ENCODE data around the gene PITX3.
"Not testable (repeated sequence)": the region's sequence is repeated elsewhere in the genome, so short reads cannot be mapped to it uniquely, and the experiment has no call there.

DNA sequence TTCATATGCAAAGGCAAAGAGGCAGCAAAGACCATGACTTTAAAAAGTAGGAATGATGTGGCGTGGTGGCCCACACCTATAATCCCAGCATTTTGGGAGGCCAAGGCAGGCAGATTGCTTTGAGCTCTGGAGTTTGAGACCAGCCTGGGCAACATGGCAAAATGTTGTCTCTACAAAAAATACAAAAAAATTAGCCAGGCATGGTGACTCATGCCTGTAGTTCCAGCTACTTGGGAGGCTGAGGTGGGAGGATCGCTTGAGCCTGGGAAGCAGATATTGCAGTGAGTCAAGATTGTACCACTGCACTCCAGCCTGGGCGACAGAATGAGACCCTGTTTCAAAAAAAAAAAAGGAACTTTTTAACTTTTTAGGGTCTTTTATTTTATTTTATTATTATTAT lies 11.2 kb upstream of the PITX3 start:
- TF ChIP-seq, protein P1, sequence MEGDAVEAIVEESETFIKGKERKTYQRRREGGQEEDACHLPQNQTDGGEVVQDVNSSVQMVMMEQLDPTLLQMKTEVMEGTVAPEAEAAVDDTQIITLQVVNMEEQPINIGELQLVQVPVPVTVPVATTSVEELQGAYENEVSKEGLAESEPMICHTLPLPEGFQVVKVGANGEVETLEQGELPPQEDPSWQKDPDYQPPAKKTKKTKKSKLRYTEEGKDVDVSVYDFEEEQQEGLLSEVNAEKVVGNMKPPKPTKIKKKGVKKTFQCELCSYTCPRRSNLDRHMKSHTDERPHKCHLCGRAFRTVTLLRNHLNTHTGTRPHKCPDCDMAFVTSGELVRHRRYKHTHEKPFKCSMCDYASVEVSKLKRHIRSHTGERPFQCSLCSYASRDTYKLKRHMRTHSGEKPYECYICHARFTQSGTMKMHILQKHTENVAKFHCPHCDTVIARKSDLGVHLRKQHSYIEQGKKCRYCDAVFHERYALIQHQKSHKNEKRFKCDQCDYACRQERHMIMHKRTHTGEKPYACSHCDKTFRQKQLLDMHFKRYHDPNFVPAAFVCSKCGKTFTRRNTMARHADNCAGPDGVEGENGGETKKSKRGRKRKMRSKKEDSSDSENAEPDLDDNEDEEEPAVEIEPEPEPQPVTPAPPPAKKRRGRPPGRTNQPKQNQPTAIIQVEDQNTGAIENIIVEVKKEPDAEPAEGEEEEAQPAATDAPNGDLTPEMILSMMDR (IDR thresholded peaks at IDR 0.05; ENCODE audit: low read depth, low read length, missing input control) = not testable (repeated sequence)
- TF ChIP-seq RAD21 (IDR thresholded peaks at IDR 0.05); TAF1 (conservative IDR thresholded peaks at IDR 0.05); HNF4G (IDR thresholded peaks at IDR 0.05); SP1 (IDR thresholded peaks at IDR 0.05); JUND (IDR thresholded peaks at IDR 0.05); YY1 (IDR thresholded peaks at IDR 0.05); GABPA (IDR thresholded peaks at IDR 0.05 in 1 of 2, conservative IDR thresholded peaks at IDR 0.05 in 1 of 2): not testable (repeated sequence)
- TF ChIP-seq, protein P2, sequence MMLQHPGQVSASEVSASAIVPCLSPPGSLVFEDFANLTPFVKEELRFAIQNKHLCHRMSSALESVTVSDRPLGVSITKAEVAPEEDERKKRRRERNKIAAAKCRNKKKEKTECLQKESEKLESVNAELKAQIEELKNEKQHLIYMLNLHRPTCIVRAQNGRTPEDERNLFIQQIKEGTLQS (IDR thresholded peaks at IDR 0.05) = not testable (repeated sequence)
- TF ChIP-seq, protein P3, sequence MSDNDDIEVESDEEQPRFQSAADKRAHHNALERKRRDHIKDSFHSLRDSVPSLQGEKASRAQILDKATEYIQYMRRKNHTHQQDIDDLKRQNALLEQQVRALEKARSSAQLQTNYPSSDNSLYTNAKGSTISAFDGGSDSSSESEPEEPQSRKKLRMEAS (IDR thresholded peaks at IDR 0.05) = not testable (repeated sequence)
- TF ChIP-seq, protein P4, sequence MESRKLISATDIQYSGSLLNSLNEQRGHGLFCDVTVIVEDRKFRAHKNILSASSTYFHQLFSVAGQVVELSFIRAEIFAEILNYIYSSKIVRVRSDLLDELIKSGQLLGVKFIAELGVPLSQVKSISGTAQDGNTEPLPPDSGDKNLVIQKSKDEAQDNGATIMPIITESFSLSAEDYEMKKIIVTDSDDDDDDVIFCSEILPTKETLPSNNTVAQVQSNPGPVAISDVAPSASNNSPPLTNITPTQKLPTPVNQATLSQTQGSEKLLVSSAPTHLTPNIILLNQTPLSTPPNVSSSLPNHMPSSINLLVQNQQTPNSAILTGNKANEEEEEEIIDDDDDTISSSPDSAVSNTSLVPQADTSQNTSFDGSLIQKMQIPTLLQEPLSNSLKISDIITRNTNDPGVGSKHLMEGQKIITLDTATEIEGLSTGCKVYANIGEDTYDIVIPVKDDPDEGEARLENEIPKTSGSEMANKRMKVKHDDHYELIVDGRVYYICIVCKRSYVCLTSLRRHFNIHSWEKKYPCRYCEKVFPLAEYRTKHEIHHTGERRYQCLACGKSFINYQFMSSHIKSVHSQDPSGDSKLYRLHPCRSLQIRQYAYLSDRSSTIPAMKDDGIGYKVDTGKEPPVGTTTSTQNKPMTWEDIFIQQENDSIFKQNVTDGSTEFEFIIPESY (IDR thresholded peaks at IDR 0.05) = not testable (repeated sequence)
- TF ChIP-seq, protein P5, sequence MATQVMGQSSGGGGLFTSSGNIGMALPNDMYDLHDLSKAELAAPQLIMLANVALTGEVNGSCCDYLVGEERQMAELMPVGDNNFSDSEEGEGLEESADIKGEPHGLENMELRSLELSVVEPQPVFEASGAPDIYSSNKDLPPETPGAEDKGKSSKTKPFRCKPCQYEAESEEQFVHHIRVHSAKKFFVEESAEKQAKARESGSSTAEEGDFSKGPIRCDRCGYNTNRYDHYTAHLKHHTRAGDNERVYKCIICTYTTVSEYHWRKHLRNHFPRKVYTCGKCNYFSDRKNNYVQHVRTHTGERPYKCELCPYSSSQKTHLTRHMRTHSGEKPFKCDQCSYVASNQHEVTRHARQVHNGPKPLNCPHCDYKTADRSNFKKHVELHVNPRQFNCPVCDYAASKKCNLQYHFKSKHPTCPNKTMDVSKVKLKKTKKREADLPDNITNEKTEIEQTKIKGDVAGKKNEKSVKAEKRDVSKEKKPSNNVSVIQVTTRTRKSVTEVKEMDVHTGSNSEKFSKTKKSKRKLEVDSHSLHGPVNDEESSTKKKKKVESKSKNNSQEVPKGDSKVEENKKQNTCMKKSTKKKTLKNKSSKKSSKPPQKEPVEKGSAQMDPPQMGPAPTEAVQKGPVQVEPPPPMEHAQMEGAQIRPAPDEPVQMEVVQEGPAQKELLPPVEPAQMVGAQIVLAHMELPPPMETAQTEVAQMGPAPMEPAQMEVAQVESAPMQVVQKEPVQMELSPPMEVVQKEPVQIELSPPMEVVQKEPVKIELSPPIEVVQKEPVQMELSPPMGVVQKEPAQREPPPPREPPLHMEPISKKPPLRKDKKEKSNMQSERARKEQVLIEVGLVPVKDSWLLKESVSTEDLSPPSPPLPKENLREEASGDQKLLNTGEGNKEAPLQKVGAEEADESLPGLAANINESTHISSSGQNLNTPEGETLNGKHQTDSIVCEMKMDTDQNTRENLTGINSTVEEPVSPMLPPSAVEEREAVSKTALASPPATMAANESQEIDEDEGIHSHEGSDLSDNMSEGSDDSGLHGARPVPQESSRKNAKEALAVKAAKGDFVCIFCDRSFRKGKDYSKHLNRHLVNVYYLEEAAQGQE (IDR thresholded peaks at IDR 0.05) = not testable (repeated sequence)

All from liver (tissue), 3 donors.